ENCODE data around the gene PPP1R7. TPM values are rescaled to one million over a fixed set of nuclear protein-coding genes. Genes with fewer than 3 reads are reported as not detected.
A peak's percentile ranks its signal among the peaks of the same experiment; 100 is the strongest.

The PPP1R7 gene
- total RNA-seq, 2 donors from 2014 or later: 48.5 to 52.7 TPM

DNA sequence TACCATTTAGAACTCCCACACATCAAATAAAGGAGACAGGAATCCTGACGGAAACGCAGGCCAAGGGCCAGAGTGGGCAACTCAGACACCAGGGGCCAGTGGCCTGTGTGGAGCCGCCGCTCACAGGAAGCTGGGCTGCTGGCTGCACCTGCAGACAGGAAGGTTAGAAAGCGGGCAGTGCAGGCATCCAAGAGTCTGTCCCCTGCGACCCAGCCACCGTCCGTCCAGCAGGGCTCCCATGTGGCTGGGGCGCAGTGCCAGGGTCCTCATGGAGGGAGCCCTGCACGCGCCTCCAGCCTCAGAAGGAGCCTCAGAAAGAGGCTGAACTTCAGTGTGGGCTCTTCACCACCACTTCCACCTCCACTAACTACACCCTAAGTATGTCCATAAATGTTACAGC lies 35.7 kb downstream of the PPP1R7 start:
- no peak overlapping the region for H3K4me3 ChIP-seq (ENCODE audit: low read length)
- H3K9ac ChIP-seq (ENCODE audit: extremely low read depth, low read length, poor library complexity, severe bottlenecking): no peak overlapping the region
- H3K36me3 Mint-ChIP-seq (ENCODE audit: low read depth): no peaks in the 10 kb centered on the region
- no peak for DNase-seq
- H3K27ac ChIP-seq (ENCODE audit: low read depth, low read length): no peak overlapping the region
- no peaks in the 10 kb centered on the region for H3K36me3 ChIP-seq (ENCODE audit: control insufficient read depth, insufficient read depth, low read length)
- H3K4me1 Mint-ChIP-seq: peaks cover 4% of the 10 kb centered on the region
- no peaks in the 10 kb centered on the region for H3K27me3 Mint-ChIP-seq (ENCODE audit: insufficient read depth)
- no peaks in the 10 kb centered on the region for H3K9me3 ChIP-seq (ENCODE audit: control insufficient read depth, low read length)
- 90 to 100% methylated on average over 4 to 11 of the region's 11 CpGs for WGBS, 2 experiments (ENCODE audit: insufficient coverage in 1 of 2, insufficient read length in 1 of 2)
- no peaks in the 10 kb centered on the region for H3K9me3 Mint-ChIP-seq
- no peak overlapping the region for H3K4me3 Mint-ChIP-seq
- no peak overlapping the region for H3K27ac Mint-ChIP-seq
- TF ChIP-seq, protein P1, sequence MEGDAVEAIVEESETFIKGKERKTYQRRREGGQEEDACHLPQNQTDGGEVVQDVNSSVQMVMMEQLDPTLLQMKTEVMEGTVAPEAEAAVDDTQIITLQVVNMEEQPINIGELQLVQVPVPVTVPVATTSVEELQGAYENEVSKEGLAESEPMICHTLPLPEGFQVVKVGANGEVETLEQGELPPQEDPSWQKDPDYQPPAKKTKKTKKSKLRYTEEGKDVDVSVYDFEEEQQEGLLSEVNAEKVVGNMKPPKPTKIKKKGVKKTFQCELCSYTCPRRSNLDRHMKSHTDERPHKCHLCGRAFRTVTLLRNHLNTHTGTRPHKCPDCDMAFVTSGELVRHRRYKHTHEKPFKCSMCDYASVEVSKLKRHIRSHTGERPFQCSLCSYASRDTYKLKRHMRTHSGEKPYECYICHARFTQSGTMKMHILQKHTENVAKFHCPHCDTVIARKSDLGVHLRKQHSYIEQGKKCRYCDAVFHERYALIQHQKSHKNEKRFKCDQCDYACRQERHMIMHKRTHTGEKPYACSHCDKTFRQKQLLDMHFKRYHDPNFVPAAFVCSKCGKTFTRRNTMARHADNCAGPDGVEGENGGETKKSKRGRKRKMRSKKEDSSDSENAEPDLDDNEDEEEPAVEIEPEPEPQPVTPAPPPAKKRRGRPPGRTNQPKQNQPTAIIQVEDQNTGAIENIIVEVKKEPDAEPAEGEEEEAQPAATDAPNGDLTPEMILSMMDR (conservative IDR thresholded peaks at IDR 0.05): no peak
- no peaks in the 10 kb centered on the region for H3K27me3 ChIP-seq (ENCODE audit: control insufficient read depth, insufficient read depth, low read length, poor library complexity, severe bottlenecking)
- H3K4me1 ChIP-seq (ENCODE audit: control insufficient read depth, insufficient read depth, low read length): peaks cover 6% of the 10 kb centered on the region

DNA sequence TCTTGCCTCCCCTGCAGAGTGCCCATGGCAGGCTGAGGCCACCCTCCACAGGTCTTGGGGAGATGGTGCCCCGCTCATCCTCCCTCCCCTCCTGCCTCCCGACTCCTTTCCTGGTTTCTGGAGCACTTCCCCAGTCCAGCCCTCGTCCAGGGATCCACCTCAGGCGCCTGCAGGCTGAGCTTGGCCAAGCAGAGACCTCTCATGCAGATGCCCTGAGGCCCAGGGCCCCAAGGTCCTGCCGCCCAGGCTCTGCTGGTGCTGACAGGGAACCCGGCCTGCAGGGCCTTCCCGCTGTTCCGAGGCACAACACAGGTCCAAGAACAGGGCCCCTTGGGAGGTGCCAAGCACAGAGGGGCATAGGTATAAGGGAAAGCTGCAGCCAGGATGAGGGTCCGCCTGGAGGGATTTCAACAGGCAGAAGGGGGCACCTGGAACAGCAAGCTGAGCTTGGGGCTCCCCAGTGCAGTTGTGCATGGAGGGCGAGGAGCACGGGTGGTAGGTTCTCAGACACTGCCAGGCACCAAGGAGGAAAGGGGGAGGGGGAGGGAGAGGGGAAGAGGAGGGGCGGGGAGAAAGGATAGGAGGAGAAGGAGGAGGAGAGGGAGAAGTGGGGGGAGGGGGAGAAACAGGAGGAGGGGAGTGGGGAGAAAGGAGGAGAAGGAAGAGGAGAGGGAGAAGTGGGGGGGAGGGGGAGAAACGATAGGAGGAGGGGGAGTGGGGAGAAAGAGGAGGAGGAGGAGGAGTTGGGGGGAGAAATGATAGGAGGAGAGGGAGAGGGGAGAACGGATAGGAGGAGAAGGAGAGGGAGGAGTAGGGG lies 37.0 kb downstream of the PPP1R7 start:
- Histone ChIP-seq H3K9me3 (ENCODE audit: control insufficient read depth, low read length) (no peaks in the 10 kb centered on the region), H3K9ac (ENCODE audit: extremely low read depth, low read length, poor library complexity, severe bottlenecking) (no peak overlapping the region)

DNA sequence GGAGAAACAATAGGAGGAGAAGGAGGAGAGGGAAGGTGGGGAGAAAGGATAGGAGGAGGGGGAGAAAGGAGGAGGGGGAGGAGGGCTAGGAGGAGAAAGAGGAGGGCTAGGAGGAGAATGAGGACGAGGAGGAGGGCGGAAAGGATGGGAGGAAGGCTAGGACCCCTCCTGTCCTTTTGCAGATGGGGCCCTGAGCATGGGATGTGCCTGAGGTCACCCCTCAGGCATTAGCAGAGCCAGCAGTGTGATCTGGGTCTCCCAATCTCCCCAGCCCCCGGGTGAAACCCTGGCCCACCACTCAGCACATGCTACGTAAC lies 37.6 kb downstream of the PPP1R7 start:
- H3K9ac ChIP-seq (ENCODE audit: extremely low read depth, low read length, poor library complexity, severe bottlenecking): no peak overlapping the region
- WGBS, 2 experiments (ENCODE audit: insufficient coverage in 1 of 2, insufficient read length in 1 of 2): 71% methylated on average over 4 of the region's 4 CpGs; no CpG with 5 or more reads in 1 of the 2 experiments
- H3K9me3 Mint-ChIP-seq: no peaks in the 10 kb centered on the region
- peaks cover 4% of the 10 kb centered on the region for H3K4me1 Mint-ChIP-seq
- H3K36me3 Mint-ChIP-seq (ENCODE audit: low read depth): no peaks in the 10 kb centered on the region
- H3K36me3 ChIP-seq (ENCODE audit: control insufficient read depth, insufficient read depth, low read length): no peaks in the 10 kb centered on the region
- H3K9me3 ChIP-seq (ENCODE audit: control insufficient read depth, low read length): no peaks in the 10 kb centered on the region
- peak overlapping the region; percentile 64 for H3K27ac Mint-ChIP-seq
- peaks cover 6% of the 10 kb centered on the region for H3K4me1 ChIP-seq (ENCODE audit: control insufficient read depth, insufficient read depth, low read length)
- no peak overlapping the region for H3K4me3 ChIP-seq (ENCODE audit: low read length)
- no peak for DNase-seq
- H3K27me3 ChIP-seq (ENCODE audit: control insufficient read depth, insufficient read depth, low read length, poor library complexity, severe bottlenecking): no peaks in the 10 kb centered on the region
- H3K4me3 Mint-ChIP-seq: no peak overlapping the region
- H3K27ac ChIP-seq (ENCODE audit: low read depth, low read length): no peak overlapping the region
- no peaks in the 10 kb centered on the region for H3K27me3 Mint-ChIP-seq (ENCODE audit: insufficient read depth)
- TF ChIP-seq, protein P1 (conservative IDR thresholded peaks at IDR 0.05): no peak

More for the DNA sequence above, 37.0 kb downstream of the PPP1R7 start:
- no peaks in the 10 kb centered on the region for H3K9me3 Mint-ChIP-seq
- no peaks in the 10 kb centered on the region for H3K27me3 Mint-ChIP-seq (ENCODE audit: insufficient read depth)
- H3K27ac ChIP-seq (ENCODE audit: low read depth, low read length): no peak overlapping the region
- DNase-seq: peak; percentile 53
- peaks cover 4% of the 10 kb centered on the region for H3K4me1 Mint-ChIP-seq
- no peak overlapping the region for H3K4me3 ChIP-seq (ENCODE audit: low read length)
- no peaks in the 10 kb centered on the region for H3K36me3 ChIP-seq (ENCODE audit: control insufficient read depth, insufficient read depth, low read length)
- peaks cover 6% of the 10 kb centered on the region for H3K4me1 ChIP-seq (ENCODE audit: control insufficient read depth, insufficient read depth, low read length)
- no peak overlapping the region for H3K4me3 Mint-ChIP-seq
- H3K27me3 ChIP-seq (ENCODE audit: control insufficient read depth, insufficient read depth, low read length, poor library complexity, severe bottlenecking): no peaks in the 10 kb centered on the region
- no peaks in the 10 kb centered on the region for H3K36me3 Mint-ChIP-seq (ENCODE audit: low read depth)
- TF ChIP-seq, protein P1 (conservative IDR thresholded peaks at IDR 0.05): no peak
- 60 to 76% methylated on average over 7 to 14 of the region's 14 CpGs for WGBS, 2 experiments (ENCODE audit: insufficient coverage in 1 of 2, insufficient read length in 1 of 2)
- H3K27ac Mint-ChIP-seq: no peak overlapping the region

All from endodermal cell (in vitro differentiated cells).